ENCODE measurements around the gene FA2H. TPM values are rescaled to one million over a fixed set of nuclear protein-coding genes. Genes with fewer than 3 reads are reported as not detected.
"Not testable (repeated sequence)": the region's sequence is repeated elsewhere in the genome, so short reads cannot be mapped to it uniquely, and the experiment has no call there.

FA2H gene
- total and polyA plus RNA-seq, 7 donors = 0.06 to 0.10 (median 0.07) TPM; not detected in 4

DNA sequence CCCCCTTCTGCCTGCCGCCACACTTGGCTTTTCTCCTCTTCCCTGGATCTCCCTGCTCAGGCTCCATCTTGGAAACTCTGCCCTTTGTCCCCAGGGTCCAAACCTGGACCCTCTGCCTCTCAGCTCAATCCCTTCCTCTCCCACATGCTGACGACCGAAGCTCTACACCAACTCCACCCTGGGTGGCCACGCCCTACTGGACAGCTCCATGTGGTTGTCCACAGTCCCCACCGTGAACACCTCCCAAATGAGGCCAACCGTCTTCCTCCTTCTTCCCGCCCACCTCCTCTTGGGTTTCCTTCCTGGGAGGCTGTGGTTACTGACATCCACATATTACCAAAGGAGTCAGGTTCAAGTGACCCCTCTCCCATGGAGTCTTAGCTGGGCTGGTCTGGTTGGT, 51.4 kb downstream of the FA2H start:
- WGBS, 3 donors = 56 to 61% (median 57%) methylated on average over 7 of the region's 7 CpGs
- Histone ChIP-seq H3K27ac (no peak overlapping the region), H3K4me3 (no peak overlapping the region), H3K9me3 (no peaks in the 10 kb centered on the region), H3K36me3 (ENCODE audit: insufficient read depth in 1 of 2, low read depth in 1 of 2) (no peaks in the 10 kb centered on the region), H3K27me3 (ENCODE audit: insufficient read depth in 3 of 3, low read length in 2 of 3) (peaks cover 0 to 15% (median 10%) of the 10 kb centered on the region in 3 donors), H3K4me1 (no peaks in the 10 kb centered on the region)
- DNase-seq (peak in 1 of 2 donors; percentile 11), ATAC-seq (no peak)
- TF ChIP-seq, protein P1, sequence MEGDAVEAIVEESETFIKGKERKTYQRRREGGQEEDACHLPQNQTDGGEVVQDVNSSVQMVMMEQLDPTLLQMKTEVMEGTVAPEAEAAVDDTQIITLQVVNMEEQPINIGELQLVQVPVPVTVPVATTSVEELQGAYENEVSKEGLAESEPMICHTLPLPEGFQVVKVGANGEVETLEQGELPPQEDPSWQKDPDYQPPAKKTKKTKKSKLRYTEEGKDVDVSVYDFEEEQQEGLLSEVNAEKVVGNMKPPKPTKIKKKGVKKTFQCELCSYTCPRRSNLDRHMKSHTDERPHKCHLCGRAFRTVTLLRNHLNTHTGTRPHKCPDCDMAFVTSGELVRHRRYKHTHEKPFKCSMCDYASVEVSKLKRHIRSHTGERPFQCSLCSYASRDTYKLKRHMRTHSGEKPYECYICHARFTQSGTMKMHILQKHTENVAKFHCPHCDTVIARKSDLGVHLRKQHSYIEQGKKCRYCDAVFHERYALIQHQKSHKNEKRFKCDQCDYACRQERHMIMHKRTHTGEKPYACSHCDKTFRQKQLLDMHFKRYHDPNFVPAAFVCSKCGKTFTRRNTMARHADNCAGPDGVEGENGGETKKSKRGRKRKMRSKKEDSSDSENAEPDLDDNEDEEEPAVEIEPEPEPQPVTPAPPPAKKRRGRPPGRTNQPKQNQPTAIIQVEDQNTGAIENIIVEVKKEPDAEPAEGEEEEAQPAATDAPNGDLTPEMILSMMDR (IDR thresholded peaks at IDR 0.05) = no peak
- intact Hi-C loops (cut with DNase I) = no loop called here

DNA sequence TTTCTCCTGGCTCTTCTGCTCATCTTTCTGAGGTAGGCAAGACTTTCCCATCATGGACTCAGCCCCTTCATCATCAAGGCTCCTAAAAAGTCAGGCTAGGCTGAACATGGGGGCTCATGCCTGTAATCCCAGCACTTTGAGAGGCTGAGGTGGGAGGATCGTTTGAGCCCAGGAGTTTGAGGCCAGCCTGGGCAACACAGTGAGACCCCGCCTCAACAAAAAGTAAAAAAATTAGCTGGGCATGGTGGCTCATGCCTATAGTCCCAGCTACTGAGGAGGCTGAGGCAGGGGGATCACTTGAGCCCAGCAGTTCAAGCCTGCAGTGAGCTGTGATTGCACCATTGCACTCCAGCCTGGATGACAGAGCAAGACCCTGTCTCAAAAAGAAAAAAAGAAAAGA, 52.5 kb downstream of the FA2H start:
- H3K27ac ChIP-seq; H3K36me3 ChIP-seq (ENCODE audit: insufficient read depth in 1 of 2, low read depth in 1 of 2); ATAC-seq; H3K4me1 ChIP-seq; H3K9me3 ChIP-seq; DNase-seq; intact Hi-C loops (cut with DNase I); H3K4me3 ChIP-seq: not testable (repeated sequence)
- WGBS, 3 donors = 81 to 88% (median 85%) methylated on average over 2 of the region's 2 CpGs
- H3K27me3 ChIP-seq (ENCODE audit: insufficient read depth in 3 of 3, low read length in 2 of 3) = peaks cover 0 to 15% (median 10%) of the 10 kb centered on the region in 3 donors

DNA sequence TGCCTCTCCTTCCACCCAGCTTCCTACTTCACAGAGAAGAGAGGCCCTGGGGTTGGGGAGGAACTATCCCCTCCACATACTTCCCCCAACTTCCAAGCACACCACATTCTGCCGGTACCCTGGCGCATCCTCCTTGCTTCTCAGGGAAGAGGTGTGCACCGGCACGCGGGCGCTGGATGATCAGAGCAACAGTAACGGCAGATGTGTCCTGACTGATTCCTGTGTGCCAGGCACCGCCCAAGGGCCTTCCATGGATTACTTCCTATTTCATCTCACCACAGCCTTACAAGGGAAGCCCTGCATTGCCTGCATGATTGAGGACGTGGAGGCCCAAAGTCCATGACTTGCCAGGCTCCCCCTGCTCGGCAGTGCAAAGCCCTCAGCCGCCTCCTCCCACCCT, 52.9 kb downstream of the FA2H start:
- peak in 1 of 2 donors; percentile 31 for DNase-seq
- WGBS, 3 donors = 60 to 78% (median 71%) methylated on average over 11 of the region's 11 CpGs

DNA sequence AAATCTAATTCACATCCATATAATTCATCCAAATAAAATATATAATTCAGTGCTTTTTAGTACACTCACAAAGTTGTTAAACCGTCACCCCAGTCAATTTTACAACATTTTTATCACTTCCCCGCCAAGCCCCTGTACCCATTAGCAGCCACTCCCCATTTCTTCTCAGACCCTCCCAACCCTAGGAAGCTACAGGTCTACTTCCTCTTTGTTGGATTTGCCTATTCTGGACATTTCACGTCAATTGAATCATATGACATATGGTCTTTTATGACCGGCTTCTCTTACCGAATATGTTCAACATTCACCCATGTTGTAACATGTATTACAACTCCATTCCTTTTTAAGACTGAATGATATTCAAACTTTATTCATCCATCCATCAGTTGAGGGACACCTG, 54.0 kb downstream of the FA2H start:
- TF ChIP-seq, protein P1 (IDR thresholded peaks at IDR 0.05) = no peak
- intact Hi-C loops (cut with DNase I) = no loop called here
- DNase-seq (no peak), ATAC-seq (no peak)
- peaks cover 0 to 15% (median 7%) of the 10 kb centered on the region in 3 donors for H3K27me3 ChIP-seq (ENCODE audit: insufficient read depth in 3 of 3, low read length in 2 of 3)
- 58 to 72% (median 72%) methylated on average over 5 of the region's 5 CpGs for WGBS, 3 donors
- no peaks in the 10 kb centered on the region for H3K9me3 ChIP-seq
- no peaks in the 10 kb centered on the region for H3K36me3 ChIP-seq (ENCODE audit: insufficient read depth in 1 of 2, low read depth in 1 of 2)
- H3K27ac ChIP-seq = no peak overlapping the region
- H3K4me1 ChIP-seq = no peaks in the 10 kb centered on the region
- no peak overlapping the region for H3K4me3 ChIP-seq

More for the DNA sequence above, 52.9 kb downstream of the FA2H start:
- TF ChIP-seq, protein P1 (IDR thresholded peaks at IDR 0.05) = no peak
- Histone ChIP-seq H3K9me3 (no peaks in the 10 kb centered on the region), H3K27me3 (ENCODE audit: insufficient read depth in 3 of 3, low read length in 2 of 3) (peaks cover 0 to 15% (median 10%) of the 10 kb centered on the region in 3 donors), H3K36me3 (ENCODE audit: insufficient read depth in 1 of 2, low read depth in 1 of 2) (no peaks in the 10 kb centered on the region), H3K4me1 (no peaks in the 10 kb centered on the region), H3K4me3 (no peak overlapping the region), H3K27ac (no peak overlapping the region)
- intact Hi-C loops (cut with DNase I) = no loop called here
- no peak for ATAC-seq

DNA sequence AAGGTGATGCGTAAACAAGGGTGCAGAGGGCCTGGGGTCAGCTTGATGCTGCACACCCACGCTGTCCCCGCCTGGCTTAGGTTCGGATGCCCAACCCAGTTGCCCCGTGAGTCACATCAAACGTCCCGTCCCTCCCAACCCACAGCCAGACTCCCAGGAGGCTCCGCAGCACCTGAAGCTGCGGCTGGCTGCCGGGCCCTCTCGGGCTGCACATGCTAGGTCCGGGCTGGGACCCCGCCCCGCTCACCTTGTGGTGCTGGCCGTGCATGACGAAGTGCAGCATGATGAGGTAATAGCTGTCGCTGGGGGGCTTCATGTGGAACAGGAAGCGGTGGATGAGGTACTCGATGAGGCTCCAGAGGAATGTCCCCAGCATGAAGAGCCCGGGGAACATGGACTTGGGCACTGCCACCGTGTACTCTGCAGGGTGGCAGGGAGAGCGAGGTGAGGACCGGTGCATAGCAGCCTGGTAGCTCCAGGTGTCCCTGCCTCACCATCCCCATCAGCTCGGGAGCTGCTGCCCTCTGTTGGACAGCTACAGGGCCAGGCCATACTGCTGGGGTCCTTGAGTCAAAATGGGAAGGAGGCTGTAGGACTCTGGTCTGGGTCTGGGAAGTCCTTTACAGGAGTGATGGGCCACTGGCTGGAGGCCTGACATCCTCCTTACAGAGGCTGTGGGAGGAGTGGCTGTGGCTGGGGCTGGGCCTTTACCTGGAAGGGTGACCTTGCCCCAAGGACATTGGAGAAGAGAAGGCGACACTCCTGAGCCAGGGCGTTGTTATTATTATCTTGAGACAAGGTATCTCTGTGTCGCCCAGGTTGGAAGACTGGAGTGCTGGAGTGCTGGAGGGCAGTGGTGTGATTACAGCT, 55.6 kb downstream of the FA2H start:
- TF ChIP-seq, protein P1 (IDR thresholded peaks at IDR 0.05) = no peak
- intact Hi-C loops (cut with DNase I) = no loop called here
- H3K4me3 ChIP-seq = no peak overlapping the region
- no peaks in the 10 kb centered on the region for H3K9me3 ChIP-seq
- WGBS, 3 donors = 87 to 91% (median 88%) methylated on average over 27 of the region's 27 CpGs
- H3K27me3 ChIP-seq (ENCODE audit: insufficient read depth in 3 of 3, low read length in 2 of 3) = peaks cover 0 to 7% (median 2%) of the 10 kb centered on the region in 3 donors
- ATAC-seq (no peak), DNase-seq (no peak)
- no peaks in the 10 kb centered on the region for H3K36me3 ChIP-seq (ENCODE audit: insufficient read depth in 1 of 2, low read depth in 1 of 2)
- no peak overlapping the region for H3K27ac ChIP-seq
- H3K4me1 ChIP-seq = no peaks in the 10 kb centered on the region
